HUDEP-2 (cell line): ENCODE measurements around the gene CALM1.
"Not testable (repeated sequence)": the region's sequence is repeated elsewhere in the genome, so short reads cannot be mapped to it uniquely, and the experiment has no call there.

ENCODE experiments used
- DNase-seq, 76 experiments: peaks; one replicate each; lab custom pipeline; 2025; ENCODE audit not compliant: unreplicated experiment in 76 of 76; lab: John Stamatoyannopoulos, UW

The CALM1 gene

DNA sequence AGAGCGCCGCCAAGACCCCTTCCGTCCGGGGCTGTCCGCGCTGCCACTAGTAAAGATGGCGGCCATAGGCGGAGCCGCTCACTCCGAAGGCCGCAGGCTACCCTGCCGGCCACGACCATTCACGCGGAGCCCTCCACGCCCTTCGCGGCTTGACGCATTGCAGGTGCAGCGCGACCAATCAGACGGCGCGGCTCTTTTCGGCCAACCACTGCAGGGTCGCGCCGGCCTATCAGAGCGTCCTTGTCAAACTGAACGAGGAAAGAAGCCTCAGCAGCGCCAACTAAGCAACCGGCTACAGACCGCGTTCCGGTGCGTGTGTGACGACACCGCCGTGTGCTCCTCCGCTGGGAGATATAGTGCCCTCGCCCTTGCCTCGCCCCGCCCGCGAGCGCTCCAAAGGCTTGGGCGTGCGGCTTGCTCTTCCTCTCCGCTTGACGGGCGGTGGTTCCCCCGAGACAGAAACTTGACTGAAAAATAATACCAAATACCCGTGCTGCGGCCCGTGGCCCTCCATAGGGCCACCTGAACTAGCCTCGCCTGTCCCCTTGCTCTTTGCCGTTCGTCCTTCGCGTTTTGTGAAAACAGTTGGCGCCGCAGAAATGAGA lies 13.6 kb upstream of the CALM1 start:
- peak; percentile 44 to 99 (median 97) for DNase-seq

- peak in 49 of 76 experiments; percentile 6 to 87 (median 46) for DNase-seq
Measured at GRCh38 chr14:90383731-90384542, 12.9 kb upstream of the CALM1 start.

DNA sequence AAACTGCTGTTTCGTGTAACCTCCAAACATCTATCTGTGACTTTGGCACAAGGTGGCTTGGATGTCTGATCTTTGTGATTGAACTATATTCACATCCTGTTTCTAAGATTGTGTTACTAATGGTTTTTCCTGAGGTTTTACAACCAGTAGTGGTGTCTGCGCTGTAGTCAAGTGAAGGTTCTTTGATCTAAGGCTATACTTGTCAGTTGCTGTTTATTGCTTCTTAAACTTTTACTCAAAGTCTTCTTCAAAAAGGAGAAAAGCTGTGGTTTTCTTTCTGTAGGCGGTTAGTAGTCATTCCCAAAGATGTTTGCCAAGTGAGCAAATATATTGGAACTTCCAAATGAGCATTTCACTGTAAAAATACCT lies 12.3 kb upstream of the CALM1 start:
- no peak for DNase-seq

- no peak for DNase-seq
Measured at GRCh38 chr14:90386321-90386720, 10.5 kb upstream of the CALM1 start.

- DNase-seq, result no peak
Measured at GRCh38 chr14:90387206-90387760, 9.5 kb upstream of the CALM1 start.

GRCh38 chr14:90388437-90388836 lies 8.4 kb upstream of the CALM1 start:
- peak in 20 of 76 experiments; percentile 3 to 48 (median 21) for DNase-seq

DNA sequence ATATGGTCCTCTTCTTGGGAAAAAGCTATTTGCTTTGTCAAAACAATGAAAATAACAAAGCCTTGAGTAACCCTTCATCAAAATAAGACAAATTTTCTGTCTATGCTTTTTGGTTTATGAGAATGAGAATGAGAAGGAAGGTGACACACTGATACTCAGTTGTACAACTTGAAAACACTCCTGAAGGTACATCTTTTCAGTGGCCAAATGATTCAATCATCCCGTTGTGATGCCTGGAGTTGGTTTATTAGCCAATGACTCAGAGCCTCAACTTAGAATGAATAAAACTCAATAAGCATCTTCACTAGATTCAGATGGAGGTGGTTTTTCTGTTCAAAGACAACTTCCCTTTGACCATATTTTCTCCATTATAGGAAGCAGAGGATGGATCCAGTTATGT lies 7.8 kb upstream of the CALM1 start:
- no peak for DNase-seq

DNA sequence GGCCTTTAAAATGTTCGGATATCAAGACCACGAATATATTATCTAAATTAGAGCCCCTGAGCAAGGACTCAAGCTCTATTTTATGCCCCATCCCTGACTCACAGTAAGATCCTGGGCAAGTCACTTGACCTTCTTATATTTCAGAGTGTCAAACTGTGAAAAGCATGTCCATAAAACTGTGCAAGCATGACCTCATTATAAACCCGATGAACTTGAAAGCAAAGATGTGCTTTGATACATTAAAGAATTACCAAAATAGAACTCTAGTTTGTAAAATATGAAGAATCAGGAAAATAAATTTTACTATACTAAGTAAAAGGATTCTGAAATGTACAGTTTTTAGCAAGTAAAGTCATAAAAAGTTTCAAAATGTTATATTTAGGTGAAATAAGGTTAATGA lies 2.9 kb upstream of the CALM1 start:
- DNase-seq, result no peak

DNA sequence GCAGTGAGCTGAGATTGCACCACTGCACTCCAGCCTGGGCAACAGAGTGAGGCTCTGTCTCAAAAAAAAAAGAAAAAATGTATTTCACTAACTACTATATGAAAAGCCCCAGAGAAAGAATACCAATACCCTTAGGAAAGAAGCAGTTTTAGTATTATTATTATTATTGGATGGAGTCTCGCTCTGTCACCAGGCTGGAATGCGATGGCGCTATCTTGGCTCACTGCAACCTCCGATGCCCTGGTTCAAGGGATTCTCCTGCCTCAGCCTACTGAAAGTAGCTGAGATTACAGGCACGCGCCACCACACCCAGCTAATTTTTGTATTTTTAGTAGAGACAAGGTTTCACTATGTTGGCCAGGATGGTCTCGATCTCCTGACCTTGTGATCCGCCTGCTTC lies 2.0 kb upstream of the CALM1 start:
- DNase-seq, result not testable (repeated sequence)

DNA sequence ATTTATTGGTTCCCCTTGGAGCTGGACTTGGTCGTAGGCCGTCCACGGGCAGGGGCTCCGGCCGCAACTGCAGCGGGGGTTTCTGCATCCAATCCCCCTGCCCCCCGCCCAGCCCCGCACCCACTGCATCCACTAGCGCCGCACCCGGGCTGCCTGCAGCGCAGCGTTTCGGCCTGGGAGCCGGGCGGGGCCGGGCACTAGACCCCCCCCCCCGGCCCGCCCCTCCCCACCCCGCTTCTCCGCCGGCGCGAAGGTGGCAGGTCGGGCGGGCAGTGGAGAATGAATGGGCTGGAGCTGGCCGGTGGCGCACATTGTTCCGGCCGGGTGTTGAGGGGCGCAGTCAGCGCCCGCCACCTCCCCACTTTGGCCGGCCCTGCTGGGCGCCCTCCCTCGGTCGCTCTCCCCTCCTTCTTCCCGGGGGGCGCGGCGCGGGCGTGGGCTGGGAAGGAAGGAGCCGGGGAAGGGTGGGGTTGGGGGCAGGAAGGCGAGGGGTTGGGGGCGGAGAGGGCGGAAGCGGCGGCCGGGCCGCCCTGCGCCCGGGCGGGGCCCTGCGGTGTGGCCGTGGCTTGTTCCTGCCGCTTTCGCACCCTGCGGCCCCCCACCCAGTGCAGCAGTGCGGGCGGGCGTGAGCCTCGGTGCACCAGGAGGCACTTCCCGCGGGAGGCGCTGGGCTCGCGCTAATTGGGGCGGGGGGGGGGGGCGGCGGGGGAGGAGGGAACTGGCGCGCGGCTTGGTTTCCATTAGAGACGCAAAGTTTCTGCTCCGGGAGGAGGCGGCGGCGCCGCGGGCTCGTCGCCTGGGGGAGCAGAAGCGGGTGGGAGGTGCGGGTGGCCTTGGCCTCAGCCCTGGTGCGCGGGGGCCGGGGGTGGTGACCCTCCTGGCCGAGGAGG lies 841 bp downstream of the CALM1 start:
- DNase-seq, result peak in 33 of 76 experiments; percentile 12 to 62 (median 34)

GRCh38 chr14:90398315-90398839 lies 1.5 kb downstream of the CALM1 start:
- peak in 13 of 76 experiments; percentile 6 to 46 (median 18) for DNase-seq

DNA sequence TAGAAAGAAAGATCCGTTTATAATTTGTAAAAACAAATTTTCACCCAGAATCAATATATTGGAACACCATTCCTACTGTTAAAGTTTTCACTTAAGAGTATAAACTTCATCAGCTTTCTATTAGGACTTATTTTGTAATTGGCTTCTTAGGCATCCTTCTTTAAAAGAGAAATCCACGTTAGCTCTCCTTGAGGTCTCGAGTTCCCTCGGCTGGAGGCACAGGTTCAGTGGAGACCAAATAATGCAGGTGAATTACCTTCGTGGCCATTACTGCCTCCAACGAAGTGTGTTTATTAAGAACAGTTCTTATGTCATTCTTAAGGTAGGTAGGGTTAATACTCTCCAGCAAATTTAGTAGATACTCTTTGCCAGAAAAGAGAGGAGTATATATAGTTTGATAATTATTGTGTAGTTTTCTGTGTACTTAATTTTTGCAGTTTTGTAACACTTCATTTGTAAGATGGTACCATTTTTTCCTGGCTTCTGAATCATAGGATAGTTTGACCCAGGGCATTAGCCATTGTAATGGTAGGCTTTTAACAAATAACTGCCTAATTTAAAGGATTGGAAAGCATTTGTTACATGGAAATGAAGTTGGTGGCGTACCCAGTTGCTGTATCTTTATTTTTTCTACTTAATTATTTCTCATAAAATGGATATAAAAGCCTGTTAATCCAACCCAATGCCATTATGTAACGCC lies 2.2 kb downstream of the CALM1 start:
- no peak for DNase-seq

GRCh38 chr14:90399541-90400444 lies 3.0 kb downstream of the CALM1 start:
- peak in 74 of 76 experiments; percentile 20 to 91 (median 78) for DNase-seq

GRCh38 chr14:90400904-90401561 lies 4.2 kb downstream of the CALM1 start:
- DNase-seq, result no peak

DNA sequence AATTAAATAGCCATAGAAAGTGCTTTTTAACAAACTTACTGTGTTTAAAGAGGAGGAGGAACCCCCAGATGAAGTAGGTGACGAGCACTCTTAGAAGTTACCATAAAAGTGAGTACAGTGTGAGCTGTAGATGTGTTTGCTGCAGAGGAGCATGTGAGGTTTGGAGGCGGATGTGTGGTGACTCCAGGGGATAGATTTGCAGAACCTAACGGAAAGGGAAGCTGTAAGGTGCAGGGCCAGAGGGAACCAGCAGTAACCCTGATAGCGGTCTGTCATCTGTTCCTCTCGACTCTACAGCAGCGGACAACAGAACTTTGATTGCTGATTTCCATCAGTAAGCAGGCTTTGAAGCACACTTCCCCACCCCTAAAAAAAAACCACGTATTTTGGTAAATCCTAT lies 5.2 kb downstream of the CALM1 start:
- no peak for DNase-seq

DNA sequence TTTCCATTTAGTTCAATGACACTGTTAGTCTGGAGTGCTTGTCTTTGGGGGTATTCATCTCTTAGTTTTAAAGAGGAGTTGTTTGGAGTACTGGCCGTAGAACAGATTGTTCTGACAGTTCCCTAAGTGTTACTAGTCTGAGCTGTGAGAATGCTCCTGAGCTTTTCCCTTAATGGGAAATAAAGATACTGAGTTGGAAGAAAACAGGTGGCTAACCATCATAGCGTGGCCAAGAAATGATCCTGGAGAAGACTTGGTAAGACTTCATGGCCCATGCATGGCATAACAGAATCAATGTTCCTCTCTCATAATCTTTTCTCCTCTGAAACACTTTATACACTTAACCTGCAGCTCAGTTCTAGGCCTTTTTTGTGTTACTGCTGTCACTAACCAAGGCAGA lies 6.2 kb downstream of the CALM1 start:
- DNase-seq, result no peak

DNA sequence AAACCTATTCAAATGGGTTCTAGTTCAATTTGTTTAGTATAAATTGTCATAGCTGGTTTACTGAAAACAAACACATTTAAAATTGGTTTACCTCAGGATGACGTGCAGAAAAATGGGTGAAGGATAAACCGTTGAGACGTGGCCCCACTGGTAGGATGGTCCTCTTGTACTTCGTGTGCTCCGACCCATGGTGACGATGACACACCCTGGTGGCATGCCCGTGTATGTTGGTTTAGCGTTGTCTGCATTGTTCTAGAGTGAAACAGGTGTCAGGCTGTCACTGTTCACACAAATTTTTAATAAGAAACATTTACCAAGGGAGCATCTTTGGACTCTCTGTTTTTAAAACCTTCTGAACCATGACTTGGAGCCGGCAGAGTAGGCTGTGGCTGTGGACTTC lies 8.3 kb downstream of the CALM1 start:
- DNase-seq, result no peak

DNA sequence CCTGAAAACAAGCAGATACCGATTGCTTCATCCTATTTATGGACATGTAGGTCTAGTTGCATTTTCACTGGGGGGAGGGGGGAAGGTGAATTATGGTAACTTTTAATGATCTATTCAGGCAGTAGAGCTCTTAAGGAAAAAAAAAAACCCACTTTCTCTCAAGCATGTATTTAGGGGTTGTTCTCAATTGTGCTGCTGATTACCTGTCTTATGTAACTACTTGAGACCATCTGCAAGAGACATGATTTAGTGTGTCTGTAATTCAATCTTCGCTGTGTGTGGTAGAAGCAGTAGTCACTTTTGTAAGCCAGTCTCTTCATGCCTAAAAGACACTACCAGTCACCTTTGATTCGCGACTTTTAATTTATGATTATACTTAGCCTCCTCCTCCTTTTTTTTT lies 8.9 kb downstream of the CALM1 start:
- DNase-seq, result no peak

DNA sequence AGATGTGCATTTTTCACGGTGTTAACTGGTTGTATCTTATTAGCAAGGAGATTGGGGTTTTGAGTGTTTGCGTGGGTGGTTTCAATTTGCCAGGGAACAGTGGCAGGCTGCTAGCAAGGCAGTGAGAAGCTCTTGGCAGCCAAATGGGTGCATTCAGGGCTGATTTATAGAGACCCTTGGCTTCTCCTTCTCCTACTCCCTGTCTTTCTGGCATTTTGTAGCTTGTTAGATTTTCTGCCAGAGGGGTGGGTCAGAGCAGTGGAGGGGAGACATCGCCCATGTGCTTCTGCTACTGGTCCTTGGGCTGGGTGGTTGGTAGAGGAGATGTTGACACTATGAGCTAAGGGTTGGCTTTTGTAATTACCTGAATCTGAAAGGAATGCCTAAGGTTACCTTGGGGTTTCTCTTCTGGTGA lies 9.6 kb downstream of the CALM1 start:
- no peak for DNase-seq
